HG03108 (cell line): Measurements from ENCODE around the gene IFNL1.
"Not testable (repeated sequence)": the region's sequence is repeated elsewhere in the genome, so short reads cannot be mapped to it uniquely, and the experiment has no call there.

Experiments
- ATAC-seq: cut with Tn5 transposase; IDR thresholded peaks from one replicate; pipeline ENCODE4 v1.9.1; 2021; ENCODE audit warnings: moderate library complexity; ENCODE audit not compliant: unreplicated experiment

IFNL1 gene

GRCh38 chr19:39296055-39296645 lies at the start of gene IFNL1:
TSS of gene IFNL1 (plus strand) at chr19:39296407. CDS start at chr19:39296422, 15 bp downstream.
- no peak for ATAC-seq

- ATAC-seq = no peak
Observed at GRCh38 chr19:39246951-39247669, 49.1 kb upstream of the IFNL1 start.

GRCh38 chr19:39247701-39248664 lies 48.2 kb upstream of the IFNL1 start:
- ATAC-seq = no peak

- no peak for ATAC-seq
Observed at GRCh38 chr19:39248806-39249205, 47.4 kb upstream of the IFNL1 start, which contains the start of gene IFNL4. TSS of gene IFNL4 (minus strand) at chr19:39248856.

GRCh38 chr19:39251081-39251480 lies 45.1 kb upstream of the IFNL1 start:
- ATAC-seq = no peak

- no peak for ATAC-seq
Observed at GRCh38 chr19:39251846-39252245, 44.4 kb upstream of the IFNL1 start.

GRCh38 chr19:39252458-39252857 lies 43.7 kb upstream of the IFNL1 start:
- no peak for ATAC-seq

- no peak for ATAC-seq
Observed at GRCh38 chr19:39253374-39254149, 42.6 kb upstream of the IFNL1 start.

- ATAC-seq = no peak
Observed at GRCh38 chr19:39254531-39255345, 41.5 kb upstream of the IFNL1 start.

GRCh38 chr19:39257227-39257626 lies 39.0 kb upstream of the IFNL1 start:
- ATAC-seq = no peak

GRCh38 chr19:39261704-39262103 lies 34.5 kb upstream of the IFNL1 start:
- ATAC-seq = no peak

- no peak for ATAC-seq
Observed at GRCh38 chr19:39262496-39262895, 33.7 kb upstream of the IFNL1 start.

- ATAC-seq = no peak
Observed at GRCh38 chr19:39263912-39264305, 32.3 kb upstream of the IFNL1 start.

- no peak for ATAC-seq
Observed at GRCh38 chr19:39264306-39265290, 31.6 kb upstream of the IFNL1 start.

GRCh38 chr19:39265321-39265916 lies 30.8 kb upstream of the IFNL1 start:
- no peak for ATAC-seq

- ATAC-seq = not testable (repeated sequence)
Observed at GRCh38 chr19:39268085-39268484, 28.1 kb upstream of the IFNL1 start, which contains the start of gene IFNL2. TSS of gene IFNL2 (plus strand) at chr19:39268396. CDS start at chr19:39268569, 173 bp downstream.

- ATAC-seq = not testable (repeated sequence)
Observed at GRCh38 chr19:39268531-39269223, 27.5 kb upstream of the IFNL1 start.
